Adipose tissue (tissue), 3 donors: ENCODE data around the gene C1orf21. TPM values are rescaled to one million over a fixed set of nuclear protein-coding genes. Genes with fewer than 3 reads are reported as not detected.

Experiments
- H3K27ac ChIP-seq: one replicate; pipeline ENCODE4 v1.5.1; 2013; ENCODE audit warnings: low read depth, low read length
- WGBS, 3 donors: extraction: QIAGEN DNeasy Blood & Tissue Kit; methylation state at CpG; one replicate each; pipeline ENCODE4 v1.1.7; 2013; 5-methylcytosine and 5-hydroxymethylcytosine counted together
- polyA plus RNA-seq, 3 donors: library from polyadenylated mRNA; stranded (reverse); fragments of 200-250 nt; gene quantifications; one replicate each; pipeline ENCODE4 v1.2.3, GENCODE V29; 2013
- donor health status: healthy with polysubstance abuse.
- donor health status: Bipolar disorder and iron deficiency.
- donor health status: healthy.

C1orf21 gene
- polyA plus RNA-seq, 3 donors: 5.5 to 86.3 (median 24.1) TPM

DNA sequence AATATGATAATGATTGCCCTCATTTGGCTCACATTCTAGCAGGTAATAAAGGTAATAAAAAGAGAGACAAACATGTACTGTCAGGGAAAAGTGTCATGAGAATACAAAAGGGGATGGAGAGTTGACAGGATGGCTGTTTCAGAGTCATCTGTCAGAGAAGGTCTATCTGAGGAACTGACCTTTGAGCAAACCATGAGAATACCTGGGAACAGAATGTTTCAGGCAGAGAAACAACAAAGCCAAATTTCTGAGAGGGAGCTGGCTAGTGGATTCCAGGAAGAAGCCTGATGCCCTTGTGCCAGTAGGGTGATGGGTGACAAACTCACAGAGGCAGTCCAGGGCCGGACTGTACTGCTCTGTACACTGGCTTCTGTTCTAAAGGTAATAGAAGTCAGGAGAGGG is 107.2 kb downstream of the C1orf21 start:
- no peak overlapping the region for H3K27ac ChIP-seq
- 77 to 90% (median 77%) methylated on average over 1 of the region's 1 CpG for WGBS, 3 donors

DNA sequence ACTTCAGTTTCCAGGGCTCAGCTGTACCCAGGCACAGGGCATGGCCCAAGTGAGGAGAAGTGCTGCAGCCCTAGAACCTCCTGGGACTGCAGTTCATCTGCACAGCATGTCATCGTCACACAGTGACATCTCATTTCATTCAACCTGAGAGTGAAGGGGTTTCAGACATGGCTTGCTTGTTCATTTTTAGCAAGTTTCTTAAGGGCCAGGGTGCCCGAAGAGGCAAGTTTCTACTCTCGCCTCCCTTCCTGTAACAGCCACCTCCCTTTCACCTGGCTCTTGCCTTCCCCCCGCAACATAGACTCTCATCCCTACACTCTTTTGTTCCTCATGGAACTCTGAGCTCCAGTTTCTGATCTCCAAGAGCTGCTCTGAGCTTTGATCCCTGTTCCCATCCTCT is 108.1 kb downstream of the C1orf21 start:
- no peak overlapping the region for H3K27ac ChIP-seq
- WGBS, 3 donors: 93 to 98% (median 96%) methylated on average over 4 of the region's 4 CpGs

DNA sequence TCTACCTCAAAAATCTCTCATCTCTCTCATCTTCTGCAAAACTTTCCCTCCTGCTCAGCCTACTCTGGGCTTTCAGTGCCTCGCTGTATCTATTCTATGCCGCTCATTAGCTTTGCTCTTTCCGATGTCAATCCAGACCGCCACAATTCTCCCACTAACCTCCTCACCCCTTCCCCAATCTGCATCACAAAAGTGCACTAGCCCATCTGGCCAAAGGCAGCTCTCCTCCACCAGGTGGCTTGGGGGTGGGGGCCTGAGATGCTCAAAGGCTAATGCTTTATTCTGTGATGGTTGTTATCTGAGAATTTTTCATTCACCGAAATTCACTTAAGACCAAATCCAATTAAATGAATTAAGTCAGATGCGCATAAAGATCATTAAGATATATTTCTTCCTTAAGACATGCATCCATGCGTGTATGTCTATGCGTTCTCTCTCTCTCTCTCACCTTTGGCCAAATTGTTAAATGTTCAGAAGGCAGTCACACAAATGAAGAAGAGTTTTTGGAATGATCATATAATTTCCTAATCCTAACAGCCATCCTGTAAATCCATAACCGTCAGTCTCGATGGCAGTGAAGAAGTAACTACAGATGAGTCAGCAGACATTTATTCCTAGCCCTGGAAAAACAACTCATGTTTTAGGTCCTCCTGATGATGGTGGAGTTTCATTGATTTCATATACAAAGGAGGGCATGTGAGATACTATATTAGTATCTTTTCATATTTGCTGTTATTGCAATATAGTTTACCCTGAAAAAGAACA is 111.3 kb downstream of the C1orf21 start:
- WGBS, 3 donors: 91 to 92% (median 92%) methylated on average over 10 of the region's 10 CpGs
- H3K27ac ChIP-seq: no peak overlapping the region

DNA sequence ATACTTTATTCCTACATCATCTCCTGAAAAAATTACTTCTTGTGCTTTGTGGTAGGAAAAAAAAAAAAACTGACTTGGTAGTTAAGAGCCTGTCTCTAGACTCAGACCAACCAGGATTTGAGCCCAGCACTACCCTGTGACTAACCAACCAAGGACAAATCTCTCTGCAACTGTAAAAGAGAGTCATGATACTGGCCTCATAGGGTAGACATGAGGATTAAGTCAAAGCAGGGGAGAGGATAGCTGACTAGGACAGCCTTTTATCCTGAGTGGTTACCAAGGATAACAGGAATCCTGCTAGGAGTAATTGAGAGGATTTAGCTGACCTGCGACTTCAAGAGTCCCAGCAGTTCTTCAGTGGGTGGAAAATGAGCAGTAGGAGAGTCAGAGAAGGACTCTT is 112.8 kb downstream of the C1orf21 start:
- WGBS, 3 donors: 83 to 86% (median 85%) methylated on average over 1 of the region's 1 CpG

DNA sequence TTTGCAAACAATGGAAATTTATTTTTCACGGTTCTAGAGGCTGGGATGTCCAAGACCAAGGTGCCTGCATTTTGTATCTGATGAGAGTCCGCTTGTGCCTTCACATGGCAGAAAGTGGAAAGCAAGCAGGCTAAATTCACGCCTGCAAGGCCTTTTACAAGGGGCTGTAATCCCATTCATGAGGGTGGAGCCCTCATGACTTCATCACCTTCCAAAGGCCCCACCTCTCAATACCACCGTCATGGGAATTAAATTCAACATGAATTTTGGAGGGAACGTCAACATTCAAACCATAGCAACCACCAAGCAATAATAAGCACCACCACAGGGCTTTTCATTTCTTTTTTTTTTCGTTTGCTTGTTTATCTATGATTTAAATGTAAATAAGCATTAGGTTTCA is 115.3 kb downstream of the C1orf21 start:
- 80 to 94% (median 88%) methylated on average over 6 of the region's 6 CpGs for WGBS, 3 donors
- H3K27ac ChIP-seq: no peak overlapping the region

More for the DNA sequence above, 112.8 kb downstream of the C1orf21 start:
- no peak overlapping the region for H3K27ac ChIP-seq

DNA sequence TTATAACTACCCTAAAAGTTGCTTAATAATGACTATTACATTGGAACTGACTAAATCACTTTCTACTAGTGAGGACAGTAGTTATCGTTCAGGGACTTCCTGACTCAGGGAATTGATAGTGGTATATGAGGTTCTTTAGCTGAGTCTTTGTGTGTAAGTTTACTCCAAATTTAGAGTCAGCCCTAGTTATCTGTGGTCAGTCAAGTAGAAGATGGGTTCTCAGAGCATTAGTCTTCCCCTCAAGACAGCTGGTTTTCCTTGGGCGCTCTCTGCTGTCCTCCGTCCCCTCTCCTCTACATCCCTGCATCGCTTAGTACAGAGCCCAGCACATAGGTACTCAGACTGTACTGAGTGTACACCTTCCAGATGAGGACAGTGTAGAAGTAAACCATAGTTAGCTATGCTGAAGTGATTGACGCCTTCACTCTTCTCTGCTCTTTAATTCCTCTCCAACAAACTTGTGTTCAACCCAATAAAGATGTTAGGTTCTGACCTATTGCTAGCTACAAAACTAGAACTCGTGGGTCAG is 116.5 kb downstream of the C1orf21 start:
- WGBS, 3 donors: 81 to 95% (median 83%) methylated on average over 6 of the region's 6 CpGs
- H3K27ac ChIP-seq: no peak overlapping the region

DNA sequence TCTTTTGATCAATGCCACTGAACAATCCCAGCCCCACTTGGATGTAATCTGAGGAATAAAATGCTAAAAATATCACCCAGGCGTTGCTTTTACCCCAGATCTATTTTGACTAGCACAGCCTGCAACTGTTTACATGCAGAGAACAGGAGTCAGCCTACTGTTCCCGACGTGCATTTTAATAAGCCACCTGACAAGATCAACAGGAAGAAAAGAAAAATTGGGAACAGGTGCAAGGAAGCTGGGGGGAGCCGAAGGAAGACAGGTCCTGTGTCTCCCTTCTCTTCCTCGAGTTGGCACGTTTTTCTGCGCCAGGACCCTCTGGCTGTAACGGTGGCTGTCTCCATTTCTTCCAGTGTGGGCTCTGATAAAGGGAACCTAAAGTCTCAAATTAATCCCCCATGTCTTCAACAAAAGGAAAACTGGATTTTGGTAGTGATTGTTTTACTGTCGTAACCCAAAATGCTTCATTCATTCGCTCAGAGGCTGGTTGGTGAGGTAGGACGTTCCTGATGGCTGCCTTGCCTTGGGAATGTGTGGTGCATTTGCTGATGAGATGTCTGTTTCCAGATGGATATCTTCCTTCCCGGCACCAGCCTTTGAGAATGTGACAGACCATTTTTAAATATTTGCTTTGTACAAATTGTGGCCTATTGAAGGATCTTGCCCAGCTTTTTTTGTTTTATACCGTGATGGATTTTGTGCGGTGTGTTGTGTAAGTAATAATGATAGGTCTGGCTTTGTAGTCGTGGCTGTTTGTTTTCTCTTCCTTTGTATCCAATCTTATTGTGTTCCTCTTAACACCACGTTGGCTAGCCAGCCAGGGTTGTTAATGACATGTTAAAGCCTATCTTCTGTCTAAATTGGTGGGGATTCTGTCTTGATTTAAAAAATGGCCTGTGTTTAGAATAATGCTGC is 117.5 kb downstream of the C1orf21 start:
- WGBS, 3 donors: 43 to 65% (median 63%) methylated on average over 16 of the region's 16 CpGs
- no peak overlapping the region for H3K27ac ChIP-seq

DNA sequence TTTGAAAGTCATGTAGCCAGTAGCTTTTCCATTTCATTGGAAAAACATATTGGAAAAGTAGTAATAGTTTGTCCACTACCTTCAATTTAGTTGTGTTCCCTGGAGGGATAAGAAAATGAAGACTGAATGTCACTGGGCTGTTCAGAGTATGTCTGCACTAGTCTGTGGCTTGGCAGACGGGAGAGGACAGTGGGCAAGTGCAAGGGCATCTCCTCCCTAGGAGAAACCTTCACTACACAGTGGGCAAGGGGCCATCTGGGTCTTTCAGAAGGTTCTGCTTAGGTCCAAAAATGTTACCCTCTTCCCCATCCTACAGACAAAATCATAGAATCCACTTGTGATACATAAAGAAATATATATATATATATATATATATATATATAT is 118.1 kb downstream of the C1orf21 start:
- WGBS, 3 donors: 88 to 100% (median 94%) methylated on average over 1 of the region's 1 CpG

DNA sequence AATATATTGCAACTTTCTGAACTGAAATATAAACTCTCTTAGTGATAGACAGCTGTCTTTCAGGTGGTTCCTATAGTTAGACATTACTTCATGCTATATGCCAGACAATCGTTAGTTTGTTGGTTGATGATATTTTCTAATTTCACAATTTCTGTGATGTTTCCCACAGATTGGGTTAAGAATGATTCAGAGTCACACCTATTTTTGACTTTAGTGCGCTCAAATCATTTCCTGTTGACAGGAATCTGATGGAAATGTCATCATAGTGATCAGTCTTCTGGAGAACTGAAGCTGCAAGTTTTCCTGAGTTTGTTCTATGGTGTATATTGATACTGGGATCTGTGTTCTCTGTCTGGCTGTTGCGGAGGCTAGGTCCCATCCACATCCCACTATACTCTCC is 119.7 kb downstream of the C1orf21 start:
- H3K27ac ChIP-seq: no peak overlapping the region
- 71 to 89% (median 74%) methylated on average over 3 of the region's 3 CpGs for WGBS, 3 donors

More for the DNA sequence above, 118.1 kb downstream of the C1orf21 start:
- no peak overlapping the region for H3K27ac ChIP-seq

DNA sequence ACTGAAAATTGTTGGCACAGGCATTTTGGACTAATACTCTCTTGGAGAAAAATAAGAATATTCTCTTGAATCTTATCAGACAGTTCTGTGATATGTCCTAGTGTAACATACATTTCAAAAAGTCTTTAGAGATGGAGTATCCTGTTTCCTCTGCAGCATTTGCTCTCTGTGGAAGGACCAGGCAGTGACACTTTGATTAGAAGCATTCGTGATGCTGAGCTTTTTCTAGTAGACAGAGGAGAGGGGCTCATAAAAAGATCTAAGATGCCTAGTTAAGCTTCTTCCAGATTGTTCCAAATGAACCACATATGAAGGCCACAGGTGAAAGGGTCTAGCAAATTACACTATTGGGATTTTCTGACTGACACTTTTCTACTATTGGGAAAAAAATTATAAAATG is 120.3 kb downstream of the C1orf21 start:
- no peak overlapping the region for H3K27ac ChIP-seq

DNA sequence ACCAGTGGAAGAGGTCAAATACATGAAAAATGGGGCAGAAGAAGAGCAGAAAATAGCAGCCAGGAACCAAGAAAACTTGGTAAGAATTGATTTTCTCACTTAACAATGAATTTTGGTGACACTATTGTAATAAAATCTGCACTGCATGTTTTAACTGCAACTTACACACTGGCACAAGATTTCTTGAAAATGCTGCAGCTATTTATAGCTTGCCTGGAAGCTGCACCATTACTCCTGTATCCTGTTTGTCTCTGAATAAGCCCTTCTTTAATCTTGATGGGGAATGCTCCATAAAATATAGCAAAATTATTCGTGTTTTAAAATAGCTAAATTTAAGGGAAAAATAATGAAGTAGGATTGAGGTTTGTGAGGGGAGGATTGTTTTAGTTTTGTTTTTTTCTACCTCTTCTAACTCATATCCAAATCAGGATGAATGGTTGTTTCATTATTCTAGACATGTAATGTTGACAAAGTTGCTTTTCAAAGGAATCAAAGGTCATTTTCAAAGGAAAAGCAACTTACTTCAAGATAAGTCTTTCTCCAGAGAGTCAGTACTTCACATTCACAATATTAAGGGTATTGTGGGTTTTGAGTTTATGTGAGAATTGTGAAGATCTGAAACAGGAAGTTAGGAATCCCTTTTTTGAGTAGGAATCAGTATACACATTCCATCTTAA is 120.9 kb downstream of the C1orf21 start:
- H3K27ac ChIP-seq: no peak overlapping the region
- 6 to 13% (median 10%) methylated on average over 1 of the region's 1 CpG for WGBS, 3 donors

More for the DNA sequence above, 120.3 kb downstream of the C1orf21 start:
- 28 to 38% (median 34%) methylated on average over 1 of the region's 1 CpG for WGBS, 3 donors

DNA sequence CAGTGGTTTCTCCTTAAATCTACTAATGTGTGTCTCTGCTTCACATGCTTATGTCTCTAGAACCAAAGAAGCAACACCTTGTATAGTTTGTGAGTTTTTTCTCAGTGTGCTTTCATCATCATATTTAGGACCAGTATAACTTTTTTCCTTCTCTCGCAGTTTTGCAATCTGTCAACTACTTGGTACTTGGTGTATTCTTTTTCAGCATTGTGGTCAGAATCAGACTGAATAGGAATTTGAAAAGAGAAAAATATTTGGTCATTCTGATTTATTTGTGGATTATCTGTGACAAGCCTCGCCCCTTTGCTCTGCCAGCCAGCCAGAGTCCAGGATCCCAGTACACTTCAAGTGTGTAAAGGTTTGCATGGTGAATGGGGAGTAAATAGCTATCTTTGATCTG is 122.3 kb downstream of the C1orf21 start:
- no peak overlapping the region for H3K27ac ChIP-seq
- WGBS, 3 donors: 91 to 98% (median 95%) methylated on average over 2 of the region's 2 CpGs

DNA sequence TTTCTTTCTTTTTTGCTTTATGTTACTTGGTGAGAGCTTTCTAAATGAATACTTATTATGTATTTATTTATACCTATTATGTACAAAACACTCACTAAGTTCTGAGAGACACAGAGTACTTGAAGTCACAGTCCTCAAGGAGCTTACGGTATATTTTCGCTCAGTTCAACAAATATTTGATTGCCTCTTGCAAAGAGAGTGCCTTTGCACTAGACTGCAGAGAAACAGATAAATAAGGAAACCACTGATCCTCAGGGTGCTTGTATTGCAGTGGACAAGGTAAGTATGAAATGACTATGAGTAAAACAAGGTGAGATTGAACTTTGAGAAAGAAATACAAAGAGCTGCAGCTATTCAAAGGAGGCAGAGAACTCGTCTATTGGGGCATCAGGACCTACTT is 123.3 kb downstream of the C1orf21 start:
- 93 to 98% (median 97%) methylated on average over 3 of the region's 3 CpGs for WGBS, 3 donors
- H3K27ac ChIP-seq: no peak overlapping the region

DNA sequence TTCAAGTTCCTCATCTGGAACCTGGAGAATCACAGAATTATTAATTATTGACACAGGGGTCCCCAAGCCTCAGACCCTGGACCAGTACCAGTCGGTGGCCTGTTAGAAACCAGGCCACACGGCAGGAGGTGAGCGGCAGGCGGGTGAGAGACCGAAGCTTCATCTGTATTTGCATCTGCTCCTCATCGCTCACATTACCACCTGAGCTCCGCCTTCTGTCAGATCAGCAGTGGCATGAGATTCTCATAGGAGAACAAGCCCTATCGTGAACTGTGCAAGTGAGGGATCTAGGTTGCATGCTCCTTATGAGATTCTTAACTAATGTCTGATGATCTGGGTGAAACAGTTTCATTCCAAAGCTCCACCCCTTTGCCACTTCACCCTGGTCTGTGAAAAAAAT is 125.9 kb downstream of the C1orf21 start:
- 85 to 89% (median 85%) methylated on average over 8 of the region's 8 CpGs for WGBS, 3 donors
- H3K27ac ChIP-seq: no peak overlapping the region

DNA sequence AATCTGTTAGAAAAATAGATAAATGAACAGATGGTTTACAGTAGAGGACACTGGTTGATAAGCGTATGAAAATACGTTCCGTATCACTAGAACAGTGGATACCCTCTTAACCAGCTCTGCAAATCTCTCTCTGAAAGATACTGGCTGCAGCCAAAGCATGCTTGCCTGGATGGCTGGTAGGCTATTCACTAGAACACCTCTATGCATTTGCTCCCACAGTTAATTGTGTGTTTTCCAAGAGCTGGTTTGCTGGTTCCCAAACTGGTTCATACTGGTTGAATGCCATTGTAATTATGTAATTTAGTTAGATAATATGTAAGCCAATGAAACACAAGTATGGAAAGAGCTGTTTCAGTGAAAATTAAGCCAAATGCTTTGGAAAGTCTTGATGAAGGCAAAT is 126.6 kb downstream of the C1orf21 start:
- WGBS, 3 donors: 72 to 90% (median 83%) methylated on average over 3 of the region's 3 CpGs
- no peak overlapping the region for H3K27ac ChIP-seq

DNA sequence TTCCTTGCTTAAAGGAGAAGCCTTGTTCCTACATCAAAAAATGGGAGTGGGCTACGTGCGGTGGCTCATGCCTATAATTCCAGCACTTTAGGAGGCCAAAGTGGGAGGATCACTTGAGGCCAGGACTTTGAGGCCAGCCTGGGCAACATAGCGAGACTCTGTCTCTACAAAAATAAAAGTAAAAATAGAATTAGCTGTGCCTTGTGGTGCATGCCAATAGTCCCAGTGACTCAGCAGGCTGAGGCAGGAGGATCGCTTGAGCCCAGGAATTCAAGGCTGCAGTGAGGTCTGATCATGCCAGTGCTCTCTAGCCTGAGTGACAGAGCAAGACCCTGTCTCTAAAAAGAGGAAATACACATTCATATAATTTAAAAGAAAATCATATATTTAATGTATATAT is 127.1 kb downstream of the C1orf21 start:
- no peak overlapping the region for H3K27ac ChIP-seq
- WGBS, 3 donors: 73 to 77% (median 77%) methylated on average over 4 of the region's 4 CpGs

DNA sequence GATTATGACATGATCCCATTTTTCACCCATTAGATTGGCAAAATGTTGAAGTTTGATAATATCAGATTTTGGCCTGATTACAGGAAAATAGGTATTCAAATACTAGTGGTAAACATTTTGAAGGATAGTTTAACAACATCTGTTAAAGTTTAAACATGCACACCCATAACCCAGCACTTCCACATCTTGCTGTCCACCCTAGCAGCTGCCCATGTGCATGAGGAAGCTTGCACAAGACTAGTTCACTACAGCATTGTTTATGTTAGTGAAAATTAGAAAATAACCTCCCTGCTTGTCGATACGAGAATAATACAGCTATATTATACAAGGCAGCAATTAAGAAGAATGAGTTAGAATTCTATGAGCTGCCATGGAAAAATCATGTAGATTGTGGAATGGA is 127.6 kb downstream of the C1orf21 start:
- H3K27ac ChIP-seq: no peak overlapping the region

DNA sequence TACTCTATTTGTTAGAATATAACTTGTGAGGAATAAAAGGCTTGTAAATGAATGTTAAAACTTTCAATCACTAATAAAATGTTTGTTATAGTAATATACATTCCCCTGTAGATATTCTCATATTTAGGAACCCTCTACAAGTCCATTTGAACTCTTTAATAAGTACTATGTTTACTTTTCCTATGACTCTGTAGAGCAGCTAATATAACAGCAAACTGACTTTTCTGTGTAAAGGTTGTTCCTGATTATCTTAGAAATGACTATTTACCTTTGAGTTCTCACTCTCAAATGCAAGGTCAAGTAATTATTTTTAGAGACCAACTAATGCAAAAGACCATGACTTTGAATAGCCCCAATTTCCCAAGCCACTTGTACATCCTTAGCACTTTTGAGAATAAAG is 130.3 kb downstream of the C1orf21 start:
- H3K27ac ChIP-seq: no peak overlapping the region

More for the DNA sequence above, 127.6 kb downstream of the C1orf21 start:
- 72 to 90% (median 79%) methylated on average over 2 of the region's 2 CpGs for WGBS, 3 donors
